ENCODE measurements around the gene CYBA.
"Not testable (repeated sequence)": the region's sequence is repeated elsewhere in the genome, so short reads cannot be mapped to it uniquely, and the experiment has no call there.

CYBA gene

DNA sequence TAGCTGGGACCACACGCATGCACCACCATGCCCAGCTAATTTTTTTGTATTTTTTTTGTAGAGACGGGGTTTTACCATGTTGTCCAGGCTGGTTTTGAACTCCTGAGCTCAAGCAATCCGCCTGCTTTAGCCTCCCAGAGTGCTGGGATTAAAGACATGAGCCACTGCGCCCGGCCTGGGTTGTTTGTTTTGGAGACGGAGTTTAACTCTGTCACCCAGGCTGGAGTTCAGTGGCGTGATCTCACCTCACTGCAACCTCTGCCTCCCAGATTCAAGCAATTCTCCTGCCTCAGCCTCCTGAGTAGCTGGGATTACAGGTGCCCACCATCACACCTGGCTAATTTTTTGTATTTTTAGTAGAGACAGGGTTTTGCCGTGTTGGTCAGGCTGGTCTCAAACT lies 41.4 kb downstream of the CYBA start:
- DNase-seq, result not testable (repeated sequence)

DNA sequence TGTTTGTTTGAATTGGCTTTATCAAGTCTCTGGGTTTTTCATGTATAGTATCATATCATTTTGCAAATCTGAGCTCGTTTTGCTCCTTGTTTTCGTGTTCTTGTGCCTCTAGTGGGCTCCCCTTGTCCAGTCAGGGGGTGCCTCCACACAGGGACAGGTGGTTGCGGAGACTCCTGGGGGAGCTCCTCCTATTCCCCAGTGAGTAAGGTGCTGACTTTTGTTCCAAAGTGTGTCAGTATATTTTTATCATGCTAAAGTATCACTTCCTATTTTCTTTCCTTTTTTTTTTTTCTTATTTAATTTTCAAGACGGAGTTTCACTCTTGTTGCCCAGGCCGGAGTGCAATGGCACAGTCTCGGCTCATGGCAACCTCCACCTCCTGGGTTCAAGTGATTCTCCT lies 42.8 kb downstream of the CYBA start:
- no peak for DNase-seq

DNA sequence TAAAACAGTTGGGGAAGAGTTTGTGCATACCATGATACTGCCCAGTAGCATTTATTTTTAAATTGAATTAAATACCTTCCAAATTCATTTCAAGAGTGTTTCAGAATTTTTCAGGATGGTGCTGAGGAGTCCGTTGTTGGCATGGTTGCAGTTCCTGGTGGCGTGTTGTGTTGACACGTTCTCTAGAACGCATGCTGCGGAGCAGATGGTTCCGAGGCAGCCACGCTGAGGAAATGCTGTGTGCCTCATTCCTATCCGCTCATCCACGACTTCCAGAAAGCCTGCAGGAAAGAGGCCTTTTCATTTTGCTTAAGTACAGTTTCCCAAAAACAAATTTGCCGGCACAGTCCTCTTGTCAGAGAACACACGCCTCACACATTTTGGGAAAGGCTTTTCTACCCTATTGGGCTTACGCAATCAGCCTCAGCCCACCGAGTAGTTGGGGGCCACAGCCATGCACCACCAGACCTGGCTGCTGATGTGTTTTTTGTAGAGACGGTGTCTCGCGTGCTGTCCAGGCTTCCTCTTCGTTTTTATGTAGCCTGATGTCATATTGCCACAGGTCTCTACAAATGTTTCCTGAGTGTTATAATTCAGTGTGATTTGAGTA lies 44.6 kb downstream of the CYBA start:
- DNase-seq, result no peak

DNA sequence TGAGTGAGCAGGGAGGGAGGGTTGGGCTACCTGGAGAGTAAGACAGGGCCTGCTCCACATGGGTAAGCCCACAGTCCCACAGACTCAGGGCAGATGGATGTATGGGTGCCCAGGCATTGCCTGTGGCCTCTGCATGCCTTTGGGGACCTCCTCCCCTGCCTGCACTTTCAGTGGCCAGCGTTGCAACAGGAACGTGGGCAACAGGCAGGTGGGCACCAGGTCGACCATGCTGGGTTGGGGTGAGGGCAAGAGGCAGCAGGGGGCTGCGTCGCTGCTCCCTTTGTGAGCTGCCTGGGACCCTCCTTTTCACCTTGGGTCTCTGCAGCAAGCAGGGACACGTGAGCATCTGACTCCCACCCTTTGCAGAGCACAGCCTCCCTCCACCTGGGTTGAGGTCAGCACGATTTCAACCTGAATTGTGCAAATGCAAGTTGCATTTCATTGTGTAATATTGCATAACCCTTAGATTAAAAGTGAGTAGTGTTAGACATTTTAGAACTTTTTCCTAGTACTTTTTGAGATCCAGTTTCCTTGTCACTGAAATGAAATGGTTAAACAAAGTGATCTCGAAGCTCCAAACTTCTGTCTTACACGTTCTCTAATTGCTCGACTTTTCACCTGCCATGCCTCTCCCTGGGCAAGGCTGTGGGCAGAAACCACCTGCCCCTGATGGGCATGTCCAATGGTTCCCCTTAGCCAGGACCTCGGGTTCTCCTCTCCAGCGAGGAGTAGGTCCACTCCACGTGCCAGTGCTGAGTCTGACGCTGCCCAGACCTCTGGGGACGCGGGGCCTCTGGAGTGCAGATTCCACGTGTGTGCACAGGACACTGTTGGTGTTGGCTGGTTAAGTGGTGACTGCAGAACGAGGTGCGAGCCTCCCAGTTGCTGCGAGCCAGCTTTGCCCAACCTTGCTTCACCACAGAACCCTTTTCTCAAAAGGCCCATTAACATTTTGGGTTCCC lies 45.4 kb downstream of the CYBA start:
- DNase-seq, result no peak

DNA sequence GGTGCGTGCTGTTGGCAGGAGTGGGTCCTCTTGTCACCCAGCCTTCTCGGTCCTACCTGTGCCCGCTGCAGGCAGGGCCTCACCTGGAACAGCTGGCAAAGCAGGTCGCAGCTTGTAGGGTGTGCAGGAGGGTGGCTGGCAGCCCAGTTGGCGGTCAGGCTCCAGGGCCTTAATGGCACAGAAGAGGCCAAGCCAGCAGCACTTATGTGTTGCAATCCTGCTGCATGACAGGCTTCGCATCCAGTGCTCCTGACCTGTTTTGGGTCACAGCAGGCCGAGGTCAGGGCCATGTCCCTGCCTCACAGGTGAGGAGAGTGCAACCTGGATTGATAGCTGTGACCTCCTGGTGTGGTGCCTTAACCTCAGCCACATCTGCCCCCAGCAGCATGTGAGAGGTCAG lies 48.8 kb downstream of the CYBA start:
- DNase-seq, result no peak

DNA sequence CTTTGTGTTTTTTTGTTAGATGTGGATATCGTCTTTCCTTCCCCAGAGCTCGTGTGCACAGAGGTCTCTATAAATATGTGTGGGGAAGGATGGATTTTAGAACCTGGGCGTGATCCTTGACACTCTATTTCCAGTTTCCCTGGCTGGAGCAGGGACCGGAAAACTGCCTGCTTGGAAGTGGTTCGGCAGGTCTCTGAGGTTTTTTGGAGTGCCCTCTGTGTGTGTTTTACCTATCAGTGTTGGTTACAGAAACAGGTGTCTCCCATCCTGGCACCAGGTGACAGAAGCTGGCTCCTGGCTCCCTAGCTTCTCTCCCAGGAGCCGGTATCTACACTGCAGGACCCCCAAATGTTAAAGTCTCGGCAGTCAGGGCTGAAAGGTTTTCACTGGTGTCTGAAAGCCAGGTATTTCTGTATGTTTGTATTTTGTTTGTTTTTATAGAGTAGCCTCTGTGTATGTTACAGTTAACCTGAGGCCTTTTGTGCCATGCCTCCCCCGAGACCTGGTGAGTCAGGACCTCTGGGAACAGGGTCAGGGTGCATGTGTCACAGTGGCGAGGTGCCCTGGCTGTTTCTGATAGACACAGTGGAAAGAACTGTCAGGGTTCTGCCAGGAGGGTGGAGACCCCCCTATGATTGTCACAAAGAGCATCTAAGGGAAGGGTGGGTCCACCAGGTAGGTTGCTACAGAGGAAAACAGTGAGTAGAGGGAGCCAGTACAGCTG lies 49.4 kb downstream of the CYBA start:
- DNase-seq, result no peak

DNA sequence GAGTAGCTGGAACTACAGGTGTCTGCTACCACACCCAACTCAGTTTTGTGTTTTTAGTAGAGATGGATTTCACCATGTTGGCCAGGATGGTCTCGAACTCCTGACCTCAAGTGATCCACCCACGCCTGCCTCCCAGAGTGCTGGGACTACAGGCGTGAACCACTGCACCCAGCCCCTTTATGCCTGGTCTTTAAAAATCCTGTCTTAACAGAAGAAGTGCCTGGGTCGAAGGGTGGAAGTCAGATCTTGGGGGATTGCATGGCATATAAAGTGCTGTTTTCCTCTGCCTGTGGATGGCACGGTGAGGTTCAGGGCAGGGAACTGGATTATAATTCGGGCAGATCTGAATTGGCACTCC lies 50.3 kb downstream of the CYBA start:
- DNase-seq, result no peak

DNA sequence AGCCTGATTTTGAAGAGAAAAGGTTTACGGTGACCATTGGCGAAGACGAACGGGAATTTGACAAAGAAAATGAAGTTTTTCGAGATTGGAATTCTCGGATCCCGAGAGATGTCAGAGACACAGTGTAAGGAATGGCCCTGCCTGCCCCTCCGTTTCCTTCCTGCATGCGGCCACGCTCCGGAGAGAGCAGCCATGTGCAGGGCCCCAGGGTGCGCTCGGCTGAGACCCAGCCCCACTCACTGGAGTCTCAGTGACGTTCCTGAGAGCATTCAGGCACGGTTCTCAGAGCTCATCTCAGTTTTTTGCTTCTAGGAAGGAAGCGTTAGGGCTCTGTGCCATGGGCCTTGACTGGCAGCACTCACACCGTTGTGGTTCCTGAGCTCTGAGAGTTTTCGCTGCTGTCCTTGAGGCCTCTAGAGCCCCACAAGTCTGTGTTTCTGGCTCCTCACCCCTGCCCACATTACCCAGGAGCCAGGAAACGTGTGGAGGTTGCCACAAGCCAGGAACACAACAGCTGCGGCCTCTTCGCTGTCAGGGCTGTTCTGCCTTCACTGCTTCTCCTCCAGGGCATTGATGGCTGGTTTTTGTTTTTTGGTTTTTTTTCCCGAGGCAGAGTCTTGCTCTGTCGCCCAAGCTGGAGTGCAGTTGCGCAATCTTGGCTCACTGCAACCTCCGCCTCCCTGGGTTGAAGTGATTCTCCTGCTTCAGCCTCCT lies 50.9 kb downstream of the CYBA start:
- no peak for DNase-seq

DNA sequence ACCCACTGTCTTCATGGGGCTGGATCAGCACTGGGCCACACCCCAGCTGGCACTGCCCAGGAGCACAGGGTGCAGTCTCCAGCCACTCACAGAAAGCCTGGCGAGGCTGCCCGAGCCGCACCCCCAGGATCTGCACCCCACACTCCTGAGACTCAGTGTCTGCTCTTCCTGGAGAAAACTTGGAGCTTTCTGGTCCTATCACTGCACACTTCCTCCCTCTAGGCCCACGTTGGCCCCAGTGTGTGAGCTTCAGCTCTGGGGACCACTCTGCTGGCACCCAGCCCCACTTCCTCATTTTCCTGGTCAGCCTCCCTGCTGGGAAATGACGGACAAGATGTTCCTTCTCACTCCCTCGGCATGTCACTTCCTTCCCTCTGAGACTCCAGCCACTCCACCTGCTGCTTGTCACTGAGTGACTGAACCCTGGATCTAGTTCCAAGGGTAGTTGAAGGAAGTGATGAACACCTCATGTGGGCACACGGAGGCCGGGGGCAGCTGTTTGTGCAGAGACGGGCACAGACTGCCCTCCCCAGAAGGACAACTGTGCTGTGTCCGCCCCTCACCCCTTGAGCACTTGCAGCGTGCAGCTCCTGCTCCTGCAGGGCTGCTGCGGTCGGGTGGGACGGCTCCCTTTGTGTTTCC lies 51.6 kb downstream of the CYBA start:
- DNase-seq, result no peak

DNA sequence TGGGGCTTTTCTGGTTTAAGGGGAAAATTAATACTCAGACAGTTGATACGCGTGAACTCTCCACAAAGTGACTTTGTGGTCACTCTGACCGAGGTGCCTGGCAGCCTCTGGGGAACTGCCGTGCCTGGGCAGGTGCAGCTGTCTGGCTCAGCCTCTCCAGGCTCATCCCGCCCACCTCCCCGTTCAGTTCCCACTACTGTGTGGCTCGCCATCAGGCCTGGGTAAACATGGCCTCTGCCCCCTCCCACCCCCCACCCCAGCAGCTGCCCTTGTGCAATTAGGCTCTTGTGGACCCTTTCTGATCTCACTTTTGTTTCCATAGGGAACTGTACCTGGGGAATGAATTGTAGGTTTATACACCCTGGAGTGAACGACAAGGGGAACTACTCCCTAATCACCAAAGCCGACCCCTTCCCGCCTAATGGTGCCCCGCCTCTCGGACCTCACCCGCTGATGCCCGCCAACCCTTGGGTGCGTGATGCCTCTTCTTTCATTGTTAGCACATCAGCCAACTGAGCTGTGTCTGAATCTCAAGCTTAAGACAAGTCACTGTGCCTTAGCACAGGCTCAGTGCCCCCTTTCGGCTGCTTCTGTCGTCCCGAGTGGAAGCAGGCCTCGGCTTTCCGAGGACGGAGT lies 52.9 kb downstream of the CYBA start:
- no peak for DNase-seq

DNA sequence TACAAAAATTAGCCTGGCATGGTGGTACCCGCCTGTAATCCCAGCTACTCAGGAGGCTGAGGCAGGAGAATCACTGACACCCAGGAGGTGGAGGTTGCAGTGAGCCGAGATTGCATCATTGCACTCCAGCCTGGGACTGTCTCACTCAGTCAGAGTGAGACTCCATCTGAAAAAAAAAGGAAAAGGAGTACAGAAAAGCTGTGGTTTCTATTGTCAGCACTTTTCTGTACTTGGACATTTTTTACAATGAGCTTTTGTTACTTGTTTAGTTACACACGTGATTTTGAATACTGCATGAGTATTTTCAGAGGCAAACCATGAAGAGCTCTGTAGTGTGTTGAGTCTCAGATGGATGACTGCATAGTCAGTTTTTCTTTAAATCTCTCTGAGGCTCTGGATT lies 54.4 kb downstream of the CYBA start:
- no peak for DNase-seq

DNA sequence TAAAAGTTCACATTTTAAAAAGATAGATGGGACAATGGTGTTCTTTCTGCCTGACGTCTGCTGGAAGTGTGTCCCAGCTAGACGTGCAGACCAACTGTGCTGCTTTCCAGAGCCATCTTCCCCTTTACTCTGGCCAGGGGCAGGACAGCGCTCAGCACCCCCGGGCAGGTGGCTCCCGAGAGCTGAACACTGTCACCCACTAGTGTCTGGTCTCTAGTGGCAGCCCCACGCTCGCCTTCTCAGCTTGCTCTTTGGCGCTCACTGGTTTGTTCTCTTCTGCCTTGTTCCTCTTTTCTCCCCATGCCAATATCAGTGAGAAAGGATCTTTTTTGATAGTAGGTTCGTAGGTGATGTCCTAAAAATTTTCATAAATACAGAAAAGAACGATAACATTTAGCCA lies 54.9 kb downstream of the CYBA start:
- no peak for DNase-seq

DNA sequence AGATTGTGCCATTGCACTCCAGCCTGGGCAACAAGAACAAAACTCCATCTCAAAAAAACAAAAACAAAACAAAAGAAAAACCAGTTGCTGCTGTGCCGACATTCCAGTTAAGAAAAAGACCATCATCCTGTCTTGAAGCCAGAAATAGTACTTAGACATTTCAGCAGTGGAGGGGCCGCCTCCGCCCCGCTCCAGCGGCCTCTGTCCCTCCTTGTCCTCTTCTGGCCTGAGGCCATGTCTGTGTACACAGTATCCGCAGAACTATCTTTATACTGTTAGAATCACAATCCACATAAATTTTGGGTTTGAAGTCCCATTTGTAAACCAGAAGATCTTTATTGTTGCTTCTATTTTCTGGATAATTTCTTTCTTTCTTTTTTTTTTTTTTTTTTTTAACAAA lies 55.8 kb downstream of the CYBA start:
- DNase-seq, result no peak

DNA sequence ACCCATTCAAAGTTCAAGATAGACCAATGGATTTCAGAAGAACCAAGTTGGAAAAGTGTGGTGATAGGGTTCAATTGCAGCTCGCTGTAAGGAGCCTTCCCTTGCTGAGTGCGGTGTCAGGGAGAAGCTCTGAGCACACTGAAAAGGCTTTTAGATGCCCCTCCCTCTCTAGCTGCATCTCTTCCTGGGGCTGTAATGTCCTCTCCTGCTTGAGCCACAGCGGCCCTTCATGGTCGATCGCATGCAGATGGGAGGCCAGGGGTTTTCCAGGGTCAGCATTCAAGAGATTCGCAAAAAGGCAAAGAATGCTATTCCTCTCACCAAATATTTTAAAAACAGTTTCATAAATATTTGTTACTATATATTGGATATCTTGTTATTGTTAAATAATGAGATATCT lies 56.9 kb downstream of the CYBA start:
- DNase-seq, result no peak

DNA sequence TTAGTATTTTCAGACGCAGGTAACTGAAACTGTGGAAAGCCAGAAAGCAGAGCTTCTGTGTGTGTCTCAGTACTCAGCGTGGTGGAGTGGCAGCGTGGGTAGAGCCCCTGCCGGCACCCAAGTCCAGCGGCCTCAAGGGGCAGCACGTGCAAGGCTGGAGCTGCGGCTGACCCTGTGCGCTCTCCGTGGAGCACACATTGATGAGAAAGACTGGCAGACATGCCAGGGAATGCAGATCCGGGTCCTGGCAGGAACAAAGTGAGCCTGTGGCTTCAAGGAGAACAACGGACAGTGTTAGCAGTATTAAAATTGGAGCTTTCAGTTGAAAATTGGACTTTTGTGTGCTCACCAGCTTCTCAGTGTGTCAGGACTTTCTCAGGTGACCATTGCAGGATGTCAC lies 57.4 kb downstream of the CYBA start:
- no peak for DNase-seq

All from eye (tissue), 1 donor.